SK-N-SH (cell line): ENCODE measurements around the gene ACSF3. TPM values are rescaled to one million over a fixed set of nuclear protein-coding genes. Genes with fewer than 3 reads are reported as not detected.

Source experiments
- CTCF ChIA-PET: fragments of 300-600, 350-600 bp; formaldehyde crosslinking; extraction: SDS; loops from one replicate; lab custom pipeline; 2021; lab: Yijun Ruan, JAX
- POLR2A ChIA-PET: fragments of 350-600 bp; sonication (Branson Sonifier 250); formaldehyde crosslinking; extraction: SDS; loops from one replicate; lab custom pipeline; 2020; ENCODE audit warnings: antibody characterized with exemption, inconsistent platforms; lab: Yijun Ruan, JAX
- DNase-seq: peaks from one replicate; pipeline ENCODE4 v3.0.0; 2012
- H2AFZ ChIP-seq: fragments of 200-600 bp; sonication (generic); 2 replicates; pipeline ENCODE4 v1.8.1; 2016; ENCODE audit warnings: antibody characterized with exemption, mild to moderate bottlenecking, low read depth
- H3F3A ChIP-seq: fragments of 200-600 bp; sonication (generic); replicated peaks from 2 replicates; pipeline ENCODE3; 2016; ENCODE audit warnings: antibody characterized with exemption, mild to moderate bottlenecking; ENCODE audit not compliant: insufficient read depth
- H3K27ac ChIP-seq, 2 experiments: fragments of 200-500 bp in 1 of 2; fragments of 200-600 bp in 1 of 2; sonication (Bioruptor generic) in 1 of 2; sonication (generic), shearing (Covaris generic) in 1 of 2; 2 replicates each; pipeline versions ENCODE4 v1.5.1 to v1.6.1; 2014 to 2016; ENCODE audit warnings: low read depth in 2 of 2, inconsistent platforms in 1 of 2, low read length in 1 of 2, mild to moderate bottlenecking in 1 of 2, mixed read lengths in 1 of 2
- H3K27me3 ChIP-seq: fragments of 200-600 bp; sonication (generic), shearing (Covaris generic); 2 replicates; pipeline ENCODE4 v1.6.1; 2016; ENCODE audit warnings: mixed run types; ENCODE audit not compliant: insufficient read depth
- H3K36me3 ChIP-seq, 2 experiments: fragments of 200-500 bp in 1 of 2; fragments of 200-600 bp in 1 of 2; sonication (Bioruptor generic) in 1 of 2; sonication (generic) in 1 of 2; replicated peaks in 1 of 2; 2 replicates each; pipeline versions ENCODE3 to v1.5.1; 2014 to 2016; ENCODE audit warnings: low read length in 1 of 2, mild to moderate bottlenecking in 1 of 2; ENCODE audit not compliant: insufficient read depth in 2 of 2, control insufficient read depth in 1 of 2
- H3K4me1 ChIP-seq, 2 experiments: fragments of 200-500 bp in 1 of 2; fragments of 200-600 bp in 1 of 2; sonication (Bioruptor generic) in 1 of 2; sonication (generic), shearing (Covaris generic) in 1 of 2; 2 replicates each; pipeline versions ENCODE4 v1.5.1 to v1.6.1; 2014 to 2016; ENCODE audit warnings: low read depth in 1 of 2, low read length in 1 of 2, mixed run types in 1 of 2; ENCODE audit not compliant: insufficient read depth in 2 of 2, control insufficient read depth in 1 of 2
- H3K4me2 ChIP-seq: fragments of 200-600 bp; sonication (generic), shearing (Covaris generic); 2 replicates; pipeline ENCODE4 v1.6.1; 2017; ENCODE audit warnings: mixed run types
- H3K4me3 ChIP-seq, 2 experiments: fragments of 200-500 bp in 1 of 2; fragments of 200-600 bp in 1 of 2; sonication (Bioruptor generic) in 1 of 2; sonication (generic), shearing (Covaris generic) in 1 of 2; 2 replicates each; pipeline versions ENCODE4 v1.5.1 to v1.8.1; 2014 to 2016; ENCODE audit warnings: low read depth in 2 of 2, inconsistent platforms in 1 of 2, low read length in 1 of 2, mild to moderate bottlenecking in 1 of 2, mixed read lengths in 1 of 2, moderate library complexity in 1 of 2
- H3K79me2 ChIP-seq: fragments of 200-600 bp; sonication (generic); 2 replicates; pipeline ENCODE4 v1.8.1; 2017; ENCODE audit warnings: mild to moderate bottlenecking; ENCODE audit not compliant: insufficient read depth
- H3K9ac ChIP-seq: fragments of 200-600 bp; sonication (generic); 2 replicates; pipeline ENCODE4 v1.6.1; 2017; ENCODE audit warnings: mixed run types
- H3K9me2 ChIP-seq: fragments of 200-600 bp; sonication (generic); 2 replicates; pipeline ENCODE4 v1.6.1; 2017; ENCODE audit warnings: mixed run types
- H3K9me3 ChIP-seq: fragments of 200-600 bp; sonication (generic); 2 replicates; pipeline ENCODE4 v1.6.1; 2017; ENCODE audit warnings: mixed run types, mild to moderate bottlenecking, moderate library complexity
- H4K20me1 ChIP-seq: fragments of 200-600 bp; sonication (generic); 2 replicates; pipeline ENCODE4 v1.6.1; 2017; ENCODE audit warnings: mild to moderate bottlenecking, mixed run types; ENCODE audit not compliant: insufficient read depth
- CHD2 ChIP-seq: fragments of 150-350 bp; IDR thresholded peaks from 2 replicates; pipeline ENCODE4 v1.6.1; 2018; ENCODE audit warnings: low read length; ENCODE audit not compliant: partially characterized antibody
- ELF1 ChIP-seq: IDR thresholded peaks from 2 replicates; pipeline ENCODE4 v1.4.0; 2012
- EP300 ChIP-seq, 2 experiments: IDR thresholded peaks; 2 replicates each; pipeline versions ENCODE4 v1.4.0 to v1.6.1; 2012; ENCODE audit warnings: borderline replicate concordance in 1 of 2, low read depth in 1 of 2, low read length in 1 of 2
- EZH2phosphoT487 ChIP-seq: fragments of 200-600 bp; sonication (generic); IDR thresholded peaks from 2 replicates; pipeline ENCODE4 v1.6.1; 2017; ENCODE audit warnings: low read depth, mixed run types, mild to moderate bottlenecking, antibody characterized with exemption, moderate library complexity, borderline replicate concordance
- FOXJ3 ChIP-seq: sonication (generic); formaldehyde crosslinking; IDR thresholded peaks from 2 replicates; pipeline ENCODE4 v1.5.1; 2020; ENCODE audit warnings: mild to moderate bottlenecking, missing genetic modification reagents
- GABPA ChIP-seq: IDR thresholded peaks from 2 replicates; pipeline ENCODE4 v1.4.0; 2012; ENCODE audit warnings: low read depth, mild to moderate bottlenecking
- IRF3 ChIP-seq: fragments of 150-350 bp; IDR thresholded peaks from 2 replicates; pipeline ENCODE4 v1.6.1; 2016; ENCODE audit warnings: mild to moderate bottlenecking, low read depth, low read length
- JUND ChIP-seq: IDR thresholded peaks from 2 replicates; pipeline ENCODE4 v1.4.0; 2012
- MAX ChIP-seq: IDR thresholded peaks from 2 replicates; pipeline ENCODE4 v1.4.0; 2012; ENCODE audit warnings: low read depth
- MEF2A ChIP-seq: IDR thresholded peaks from 2 replicates; pipeline ENCODE4 v1.4.0; 2012; ENCODE audit warnings: low read depth, borderline replicate concordance
- NFIC ChIP-seq: IDR thresholded peaks from 2 replicates; pipeline ENCODE4 v1.4.0; 2012; ENCODE audit warnings: borderline replicate concordance
- PBX3 ChIP-seq: IDR thresholded peaks from 2 replicates; pipeline ENCODE4; 2012
- RCOR1 ChIP-seq: fragments of 150-350 bp; IDR thresholded peaks from 2 replicates; pipeline ENCODE4 v1.6.1; 2017; ENCODE audit warnings: antibody characterized with exemption, low read length
- SIN3A ChIP-seq: IDR thresholded peaks from 2 replicates; pipeline ENCODE4 v1.6.1; 2012; ENCODE audit warnings: low read depth, mild to moderate bottlenecking, low read length, moderate library complexity, borderline replicate concordance
- SMC3 ChIP-seq: IDR thresholded peaks from 2 replicates; pipeline ENCODE4 v1.6.1; 2012; ENCODE audit warnings: low read depth, low read length, improper control_type of control experiment
- TCF12 ChIP-seq: IDR thresholded peaks from 2 replicates; pipeline ENCODE4 v1.4.0; 2012
- TEAD4 ChIP-seq: IDR thresholded peaks from 2 replicates; pipeline ENCODE4 v1.4.0; 2012; ENCODE audit warnings: mild to moderate bottlenecking, borderline replicate concordance; ENCODE audit not compliant: insufficient read depth
- ZBTB33 ChIP-seq: IDR thresholded peaks from 2 replicates; pipeline ENCODE4 v1.4.0; 2012; ENCODE audit warnings: low read depth, borderline replicate concordance
- WGBS: methylation state at CpG from one replicate; pipeline ENCODE4 v1.1.6; 2017; ENCODE audit warnings: low lambda C conversion rate; 5-methylcytosine and 5-hydroxymethylcytosine counted together
- polyA plus RNA-seq, 3 experiments: library from polyadenylated mRNA; depleted of rRNA; stranded (reverse); fragments of >200 nt; gene quantifications; 2 replicates each; pipeline ENCODE4 v1.2.3, GENCODE V29; 2012
- TF ChIP-seq, protein P1 (sequence below): IDR thresholded peaks from 2 replicates; pipeline ENCODE4 v1.4.0; 2012; ENCODE audit warnings: low read depth, borderline replicate concordance
- TF ChIP-seq, protein P2 (sequence below): fragments of 200-600 bp; sonication (generic); IDR thresholded peaks from 2 replicates; pipeline ENCODE4 v1.6.1; 2017; ENCODE audit warnings: antibody characterized with exemption, mild to moderate bottlenecking, moderate library complexity

The ACSF3 gene
- polyA plus RNA-seq, 1 of the 3 experiments (the other 2 are of a cell fraction) = 18.8 TPM

GRCh38 chr16:89066721-89067120, 26.9 kb upstream of the ACSF3 start:
- no peak for TF ChIP-seq CHD2
- TF ChIP-seq ELF1 = no peak
- no peak for TF ChIP-seq GABPA
- TF ChIP-seq NFIC = no peak
- TF ChIP-seq JUND = no peak
- TF ChIP-seq EZH2phosphoT487 = no peak
- no peak for TF ChIP-seq SMC3
- TF ChIP-seq, protein P1, sequence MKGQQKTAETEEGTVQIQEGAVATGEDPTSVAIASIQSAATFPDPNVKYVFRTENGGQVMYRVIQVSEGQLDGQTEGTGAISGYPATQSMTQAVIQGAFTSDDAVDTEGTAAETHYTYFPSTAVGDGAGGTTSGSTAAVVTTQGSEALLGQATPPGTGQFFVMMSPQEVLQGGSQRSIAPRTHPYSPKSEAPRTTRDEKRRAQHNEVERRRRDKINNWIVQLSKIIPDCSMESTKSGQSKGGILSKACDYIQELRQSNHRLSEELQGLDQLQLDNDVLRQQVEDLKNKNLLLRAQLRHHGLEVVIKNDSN = no peak
- CTCF ChIA-PET = no interaction called here
- WGBS = 79% methylated on average over 15 of the region's 21 CpGs

GRCh38 chr16:89067677-89068443, 25.8 kb upstream of the ACSF3 start:
- H2AFZ ChIP-seq = no peak overlapping the region
- no peaks in the 10 kb centered on the region for H3F3A ChIP-seq
- H3K27ac ChIP-seq = no peak overlapping the region
- no peak overlapping the region for H3K9ac ChIP-seq
- H3K4me3 ChIP-seq = no peak overlapping the region
- H3K79me2 ChIP-seq = no peaks in the 10 kb centered on the region
- no peaks in the 10 kb centered on the region for H4K20me1 ChIP-seq
- POLR2A ChIA-PET = no interaction called here
- H3K27me3 ChIP-seq = 0 out of 2 replicates have a peak, but pooled peaks cover 6% of the 10 kb centered on the region
- DNase-seq = peak; percentile 61
- H3K36me3 ChIP-seq = no peaks in the 10 kb centered on the region
- peaks cover 0 to 27% of the 10 kb centered on the region in 2 experiments; a peak in 1 of 4 replicates for H3K4me1 ChIP-seq
- H3K9me2 ChIP-seq = no peaks in the 10 kb centered on the region
- H3K4me2 ChIP-seq = no peak overlapping the region
- no peaks in the 10 kb centered on the region for H3K9me3 ChIP-seq
- CTCF ChIA-PET = interaction anchor here (0.8 kb wide), 1 partner anchor 15 kb away, joined by 3 read pairs; no protein-coding TSS in a partner anchor
- 16% methylated on average over 12 of the region's 16 CpGs for WGBS
- TF ChIP-seq MAX (no peak), FOXJ3 (CRISPR knock-in tag) (no peak), GABPA (no peak), PBX3 (no peak), IRF3 (no peak), EZH2phosphoT487 (no peak), EP300 (IDR thresholded peaks at IDR 0.05; ENCODE audit: borderline replicate concordance in 1 of 2, low read depth in 1 of 2, low read length in 1 of 2) (no peak), TCF12 (no peak), ZBTB33 (no peak), MEF2A (no peak), SIN3A (no peak), TEAD4 (no peak), ELF1 (no peak), NFIC (no peak), RCOR1 (no peak)
- TF ChIP-seq, protein P2, sequence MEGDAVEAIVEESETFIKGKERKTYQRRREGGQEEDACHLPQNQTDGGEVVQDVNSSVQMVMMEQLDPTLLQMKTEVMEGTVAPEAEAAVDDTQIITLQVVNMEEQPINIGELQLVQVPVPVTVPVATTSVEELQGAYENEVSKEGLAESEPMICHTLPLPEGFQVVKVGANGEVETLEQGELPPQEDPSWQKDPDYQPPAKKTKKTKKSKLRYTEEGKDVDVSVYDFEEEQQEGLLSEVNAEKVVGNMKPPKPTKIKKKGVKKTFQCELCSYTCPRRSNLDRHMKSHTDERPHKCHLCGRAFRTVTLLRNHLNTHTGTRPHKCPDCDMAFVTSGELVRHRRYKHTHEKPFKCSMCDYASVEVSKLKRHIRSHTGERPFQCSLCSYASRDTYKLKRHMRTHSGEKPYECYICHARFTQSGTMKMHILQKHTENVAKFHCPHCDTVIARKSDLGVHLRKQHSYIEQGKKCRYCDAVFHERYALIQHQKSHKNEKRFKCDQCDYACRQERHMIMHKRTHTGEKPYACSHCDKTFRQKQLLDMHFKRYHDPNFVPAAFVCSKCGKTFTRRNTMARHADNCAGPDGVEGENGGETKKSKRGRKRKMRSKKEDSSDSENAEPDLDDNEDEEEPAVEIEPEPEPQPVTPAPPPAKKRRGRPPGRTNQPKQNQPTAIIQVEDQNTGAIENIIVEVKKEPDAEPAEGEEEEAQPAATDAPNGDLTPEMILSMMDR = no peak

More at GRCh38 chr16:89066721-89067120, 26.9 kb upstream of the ACSF3 start:
- Histone ChIP-seq H3K4me1 (peaks cover 0 to 16% of the 10 kb centered on the region in 2 experiments; a peak in 1 of 4 replicates), H3F3A (no peaks in the 10 kb centered on the region), H3K4me3 (no peak overlapping the region), H3K27ac (no peak overlapping the region), H4K20me1 (no peaks in the 10 kb centered on the region), H3K9me3 (no peaks in the 10 kb centered on the region), H3K9me2 (no peaks in the 10 kb centered on the region), H3K36me3 (no peaks in the 10 kb centered on the region), H3K4me2 (no peak overlapping the region), H2AFZ (no peak overlapping the region), H3K79me2 (no peaks in the 10 kb centered on the region), H3K27me3 (0 out of 2 replicates have a peak, but pooled peaks cover 6% of the 10 kb centered on the region), H3K9ac (no peak overlapping the region)
- DNase-seq = no peak
- POLR2A ChIA-PET = no interaction called here
